NCI-H2227 treated with DMSO at 0.1 percent for 48 hours (cell line): ENCODE data around the gene CDH13.

ENCODE experiments used
- DNase-seq: peaks from one replicate; lab custom pipeline; 2025; lab: John Stamatoyannopoulos, UW

Gene CDH13

GRCh38 chr16:83842291-83842690 lies 1215.5 kb downstream of the CDH13 start:
- DNase-seq = no peak

GRCh38 chr16:83842756-83843507 lies 1216.2 kb downstream of the CDH13 start:
- DNase-seq = no peak

- no peak for DNase-seq
Measured at GRCh38 chr16:83843657-83844056, 1216.9 kb downstream of the CDH13 start.

GRCh38 chr16:83845263-83845662 lies 1218.5 kb downstream of the CDH13 start:
- no peak for DNase-seq

- peak; percentile 29 for DNase-seq
Measured at GRCh38 chr16:83847371-83848225, 1220.8 kb downstream of the CDH13 start.

- no peak for DNase-seq
Measured at GRCh38 chr16:83849421-83849820, 1222.7 kb downstream of the CDH13 start.
